GM12865 (cell line): ENCODE data around the gene PLEK.
A peak's percentile ranks its signal among the peaks of the same experiment; 100 is the strongest.

Experiments used
- DNase-seq: peaks from one replicate; pipeline ENCODE4 v3.0.0; 2010; ENCODE audit warnings: low read depth
- H3K4me3 ChIP-seq: 2 replicates; pipeline ENCODE4 v1.5.1; 2011; ENCODE audit warnings: mild to moderate bottlenecking, low read depth, low read length, control low read depth
- TF ChIP-seq, protein P1 (sequence below): IDR thresholded peaks from 2 replicates; pipeline ENCODE4 v1.5.1; 2011; ENCODE audit warnings: low read length, control low read depth, low read depth, inconsistent platforms; ENCODE audit not compliant: insufficient read depth; ENCODE audit errors: missing control alignments

PLEK gene

GRCh38 chr2:68379184-68379708, 14.2 kb downstream of the PLEK start:
- H3K4me3 ChIP-seq, result peak overlapping the region; percentile 4; the same call in 1 of the 2 replicates
- DNase-seq, result peak; percentile 80
- TF ChIP-seq, protein P1, sequence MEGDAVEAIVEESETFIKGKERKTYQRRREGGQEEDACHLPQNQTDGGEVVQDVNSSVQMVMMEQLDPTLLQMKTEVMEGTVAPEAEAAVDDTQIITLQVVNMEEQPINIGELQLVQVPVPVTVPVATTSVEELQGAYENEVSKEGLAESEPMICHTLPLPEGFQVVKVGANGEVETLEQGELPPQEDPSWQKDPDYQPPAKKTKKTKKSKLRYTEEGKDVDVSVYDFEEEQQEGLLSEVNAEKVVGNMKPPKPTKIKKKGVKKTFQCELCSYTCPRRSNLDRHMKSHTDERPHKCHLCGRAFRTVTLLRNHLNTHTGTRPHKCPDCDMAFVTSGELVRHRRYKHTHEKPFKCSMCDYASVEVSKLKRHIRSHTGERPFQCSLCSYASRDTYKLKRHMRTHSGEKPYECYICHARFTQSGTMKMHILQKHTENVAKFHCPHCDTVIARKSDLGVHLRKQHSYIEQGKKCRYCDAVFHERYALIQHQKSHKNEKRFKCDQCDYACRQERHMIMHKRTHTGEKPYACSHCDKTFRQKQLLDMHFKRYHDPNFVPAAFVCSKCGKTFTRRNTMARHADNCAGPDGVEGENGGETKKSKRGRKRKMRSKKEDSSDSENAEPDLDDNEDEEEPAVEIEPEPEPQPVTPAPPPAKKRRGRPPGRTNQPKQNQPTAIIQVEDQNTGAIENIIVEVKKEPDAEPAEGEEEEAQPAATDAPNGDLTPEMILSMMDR, result no peak

GRCh38 chr2:68383778-68384177, 18.7 kb downstream of the PLEK start:
- no peak overlapping the region for H3K4me3 ChIP-seq
- TF ChIP-seq, protein P1, result no peak
- no peak for DNase-seq

DNA sequence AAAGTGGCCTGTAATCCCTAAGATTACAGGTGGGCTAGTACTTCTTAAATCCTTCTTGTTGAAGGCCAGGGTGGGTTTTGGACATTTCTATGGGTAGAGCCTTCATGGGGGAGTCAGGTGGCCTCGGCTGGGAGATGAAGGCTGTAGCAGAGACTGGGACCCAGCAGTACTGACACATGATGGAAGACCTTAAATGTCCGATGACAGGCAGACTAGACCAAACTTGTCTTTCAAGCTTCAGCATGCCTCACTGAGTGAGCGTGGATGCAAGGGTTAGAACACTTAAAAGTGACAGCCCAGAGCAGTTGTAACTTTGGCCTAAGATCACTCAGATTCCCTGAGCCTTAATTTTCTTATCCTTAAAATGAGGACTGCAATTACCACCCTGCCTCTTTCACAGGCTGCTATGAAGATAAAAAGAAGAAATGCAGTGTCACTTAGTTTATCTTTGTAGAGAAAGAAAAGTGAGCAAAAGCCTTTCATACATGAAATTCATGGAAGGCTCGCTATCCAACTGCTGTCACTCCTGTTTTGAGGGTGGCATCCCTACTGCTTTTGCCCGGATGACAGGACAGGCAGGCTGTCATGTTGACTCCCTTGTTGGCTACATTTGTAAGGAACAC, 19.5 kb downstream of the PLEK start:
- TF ChIP-seq, protein P1, result no peak
- no peak for DNase-seq
- H3K4me3 ChIP-seq, result no peak overlapping the region

DNA sequence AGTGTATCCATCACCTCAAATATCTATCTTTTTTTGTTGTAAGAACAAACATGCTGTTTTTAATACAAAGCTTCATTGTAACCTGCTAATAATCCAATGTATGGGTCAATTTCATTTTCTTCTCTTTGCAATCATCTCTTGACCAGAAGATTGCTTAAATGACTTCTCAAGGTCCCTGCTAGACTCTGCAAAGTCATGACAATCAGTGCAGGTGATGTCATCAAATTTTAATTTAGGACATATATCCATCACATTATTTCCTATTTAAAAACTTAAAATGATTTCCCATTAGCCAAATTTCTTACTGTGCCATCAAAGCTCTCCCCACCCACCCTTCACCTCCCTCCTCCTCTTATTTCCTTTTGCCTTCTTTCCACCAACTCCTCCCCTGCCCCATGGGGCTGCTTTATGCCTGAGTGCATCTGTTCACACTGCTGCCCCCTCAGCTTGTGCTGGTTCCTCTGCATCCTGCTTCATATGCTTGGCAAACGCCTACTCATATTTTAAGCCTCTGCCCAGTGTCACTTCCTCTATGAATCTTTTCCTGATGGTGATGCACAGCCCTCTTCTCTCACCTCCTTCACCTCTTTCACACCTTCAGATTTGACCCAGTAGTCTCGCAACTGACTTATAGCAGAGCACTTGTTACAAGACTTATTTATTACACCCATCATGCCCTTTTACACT, 20.3 kb downstream of the PLEK start:
- TF ChIP-seq, protein P1, result no peak
- no peak overlapping the region for H3K4me3 ChIP-seq
- peak; percentile 86 for DNase-seq

DNA sequence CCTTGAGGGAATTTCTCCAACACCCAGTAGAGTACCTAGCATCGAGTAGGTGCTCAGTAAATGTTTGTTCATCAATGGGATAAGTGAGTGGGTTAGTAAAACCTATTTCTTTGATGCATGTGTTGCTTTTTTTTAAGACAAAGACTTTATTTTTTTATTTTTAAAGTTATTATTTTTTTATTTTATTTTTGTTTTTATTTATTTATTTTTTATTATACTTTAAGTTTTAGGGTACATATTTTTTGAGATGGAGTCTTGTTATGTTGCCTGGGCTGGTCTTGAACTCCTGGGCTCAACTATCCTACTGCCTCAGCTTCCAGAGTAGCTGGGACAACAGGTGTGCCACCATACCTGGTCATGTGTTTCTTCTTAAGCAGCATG, 20.8 kb downstream of the PLEK start:
- TF ChIP-seq, protein P1, result no peak
- no peak overlapping the region for H3K4me3 ChIP-seq
- no peak for DNase-seq

DNA sequence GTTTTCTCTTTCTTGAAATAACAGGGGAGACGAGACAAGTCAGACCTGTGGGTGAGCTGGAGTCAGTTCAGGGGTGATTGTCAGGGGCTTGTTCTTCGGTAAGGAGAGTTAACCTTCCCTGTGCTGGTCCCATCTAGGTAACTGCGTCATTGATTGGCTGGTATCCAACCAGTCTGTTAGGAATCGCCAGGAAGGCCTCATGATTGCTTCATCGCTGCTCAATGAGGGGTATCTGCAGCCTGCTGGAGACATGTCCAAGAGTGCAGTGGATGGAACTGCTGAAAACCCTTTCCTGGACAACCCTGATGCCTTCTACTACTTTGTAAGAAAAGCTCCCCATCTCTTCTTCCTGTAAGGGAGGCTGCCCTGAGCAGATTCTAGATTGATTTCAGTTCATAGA, 21.3 kb downstream of the PLEK start:
- peak overlapping the region; percentile 0; the same call in 1 of the 2 replicates for H3K4me3 ChIP-seq
- TF ChIP-seq, protein P1, result no peak
- DNase-seq, result no peak
